NCI-H1930 (cell line): ENCODE data around the gene C22orf42.
A peak's percentile ranks its signal among the peaks of the same experiment; 100 is the strongest.
"Not testable (repeated sequence)": the region's sequence is repeated elsewhere in the genome, so short reads cannot be mapped to it uniquely, and the experiment has no call there.

ENCODE experiments used
- DNase-seq, 2 experiments: peaks; one replicate each; lab custom pipeline; 2025; lab: John Stamatoyannopoulos, UW

The C22orf42 gene, protein sequence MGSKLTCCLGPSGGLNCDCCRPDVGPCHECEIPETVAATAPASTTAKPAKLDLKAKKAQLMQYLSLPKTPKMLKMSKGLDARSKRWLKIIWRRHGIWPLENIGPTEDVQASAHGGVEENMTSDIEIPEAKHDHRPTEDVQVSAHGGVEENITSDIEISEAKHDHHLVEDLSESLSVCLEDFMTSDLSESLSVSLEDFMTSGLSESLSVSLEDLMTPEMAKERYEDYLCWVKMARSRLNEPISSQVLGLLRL

DNA sequence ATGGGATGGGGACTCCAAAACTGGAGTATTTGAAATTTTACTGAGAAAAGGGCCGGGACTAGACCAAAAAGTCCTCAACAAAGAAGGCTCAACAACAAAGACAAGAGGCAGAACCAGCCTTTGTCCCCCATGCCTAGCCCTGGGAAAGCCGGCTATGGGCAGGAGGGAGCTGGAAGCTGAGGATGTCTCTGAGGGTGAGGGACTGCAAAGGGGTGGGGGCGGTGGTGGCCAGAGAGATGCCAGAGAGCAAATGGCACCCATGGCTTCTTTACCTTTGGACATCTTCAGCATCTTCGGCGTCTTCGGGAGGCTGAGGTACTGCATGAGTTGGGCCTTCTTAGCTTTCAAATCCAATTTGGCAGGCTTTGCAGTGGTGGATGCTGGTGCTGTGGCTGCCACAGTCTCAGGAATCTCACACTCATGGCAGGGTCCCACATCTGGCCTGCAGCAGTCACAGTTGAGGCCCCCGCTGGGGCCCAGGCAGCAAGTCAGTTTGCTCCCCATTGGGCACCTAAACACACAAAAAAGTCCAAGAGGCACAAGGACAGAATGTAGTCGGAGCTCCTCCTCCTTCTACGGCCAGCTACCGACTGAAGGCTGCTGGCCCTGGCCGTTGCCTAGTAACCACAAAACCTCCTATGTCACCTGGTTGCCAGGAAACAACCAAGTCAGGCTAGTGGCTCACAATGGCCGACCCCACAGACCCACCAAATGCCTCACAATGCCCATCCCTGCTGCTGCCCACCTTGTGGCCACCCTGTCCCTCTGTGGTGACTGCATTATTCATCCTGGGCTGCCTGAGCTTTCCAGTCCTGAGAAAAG lies at the start of gene C22orf42:
Gene C22orf42 (minus strand): TSS at position 592 of the 822 bp plus-strand sequence. CDS start 88 bp downstream, at position 504.
- DNase-seq: no peak

DNA sequence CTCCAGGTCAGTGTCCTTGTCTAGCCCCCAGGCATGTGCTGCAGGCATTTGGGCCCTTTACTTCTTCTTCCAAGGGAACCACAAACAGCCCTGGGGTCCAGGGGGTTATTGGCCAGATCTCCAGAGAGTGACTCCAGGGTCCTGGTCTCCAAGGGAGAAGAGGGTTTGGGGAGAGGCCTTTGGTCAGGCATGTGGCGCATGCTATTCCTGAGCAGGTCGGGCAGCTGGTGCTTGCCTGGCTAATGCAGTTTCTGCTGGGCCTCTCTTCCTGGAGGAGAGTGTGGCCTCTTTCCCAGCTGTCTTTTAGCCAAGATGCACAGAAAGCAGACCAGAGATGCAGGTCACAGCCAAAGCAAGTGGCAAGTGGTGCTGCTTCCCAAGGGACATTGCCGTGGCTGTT lies 49.6 kb upstream of the C22orf42 start:
- no peak for DNase-seq

DNA sequence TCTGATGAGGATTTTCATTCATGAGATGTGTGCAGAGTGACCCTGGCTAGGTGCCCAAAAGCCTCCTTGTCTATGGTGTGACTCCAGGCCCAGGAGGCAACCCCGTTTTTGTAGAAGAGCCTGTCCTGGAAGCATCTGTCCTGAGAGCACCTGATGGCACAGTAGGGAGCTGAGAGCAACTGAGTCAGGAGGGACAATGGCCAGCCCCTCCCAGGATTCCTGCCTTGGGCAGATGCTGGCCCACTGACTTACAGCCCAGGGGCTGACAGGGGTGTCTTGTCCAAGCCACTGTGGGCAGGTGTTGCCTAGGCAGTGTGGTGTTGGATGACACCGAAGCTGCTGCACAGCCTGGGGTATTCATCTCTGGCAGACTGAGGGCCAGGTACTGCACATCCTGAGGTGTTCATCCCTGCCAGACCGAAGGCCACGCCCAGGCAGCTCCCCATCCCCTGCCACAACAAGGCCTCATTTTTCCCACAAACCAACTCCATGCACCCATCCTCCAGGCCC lies 48.9 kb upstream of the C22orf42 start:
- DNase-seq: no peak

DNA sequence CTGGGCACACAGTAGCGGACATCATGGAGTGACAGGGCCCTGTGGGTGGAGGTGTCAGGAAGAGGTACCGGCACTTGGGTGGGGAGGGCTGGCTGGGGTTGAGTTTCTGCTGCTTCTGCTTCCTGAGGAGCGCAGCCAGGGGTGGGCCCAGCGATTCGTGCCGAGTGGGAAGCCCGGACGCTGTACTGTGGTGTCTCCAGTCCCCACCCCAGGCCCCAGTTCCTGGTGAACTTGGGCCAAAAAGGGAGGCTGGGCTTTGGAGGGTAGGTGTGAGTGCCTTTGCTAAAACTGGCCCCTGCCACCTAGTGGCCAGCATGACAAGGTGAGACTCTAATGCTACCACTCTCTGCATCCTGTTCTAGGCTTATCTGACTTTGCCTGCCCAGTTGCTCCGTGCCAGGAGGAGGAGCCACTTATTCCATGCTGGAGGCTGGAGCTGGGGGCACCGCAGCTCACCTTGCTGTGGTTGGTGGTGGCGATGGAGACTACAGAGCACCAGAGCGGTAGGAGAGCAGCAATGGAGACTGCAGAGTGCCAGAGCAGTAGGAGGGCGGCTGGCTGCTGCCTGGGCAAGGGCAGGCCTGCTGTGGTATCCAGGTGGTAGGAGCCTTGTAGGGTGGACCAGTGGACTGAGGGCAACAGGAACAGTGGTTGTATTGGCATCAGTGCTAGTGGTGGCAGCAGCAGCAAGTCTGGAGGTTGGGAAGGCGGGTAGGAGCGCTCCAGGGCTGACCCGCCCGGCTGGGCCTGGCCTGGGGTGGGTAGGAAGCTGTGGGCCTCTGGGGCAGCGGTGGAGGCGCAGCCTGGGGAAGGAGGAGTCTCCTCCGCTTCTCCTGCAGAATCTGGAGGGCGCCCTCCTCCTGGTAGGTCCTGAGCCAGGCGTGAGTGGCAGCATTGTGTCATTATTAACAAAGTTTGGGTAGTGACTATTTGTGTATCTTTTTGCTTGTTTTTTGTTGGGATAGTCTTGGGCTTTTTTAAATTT lies 48.0 kb upstream of the C22orf42 start:
- DNase-seq: peak in 1 of 2 experiments; percentile 9

DNA sequence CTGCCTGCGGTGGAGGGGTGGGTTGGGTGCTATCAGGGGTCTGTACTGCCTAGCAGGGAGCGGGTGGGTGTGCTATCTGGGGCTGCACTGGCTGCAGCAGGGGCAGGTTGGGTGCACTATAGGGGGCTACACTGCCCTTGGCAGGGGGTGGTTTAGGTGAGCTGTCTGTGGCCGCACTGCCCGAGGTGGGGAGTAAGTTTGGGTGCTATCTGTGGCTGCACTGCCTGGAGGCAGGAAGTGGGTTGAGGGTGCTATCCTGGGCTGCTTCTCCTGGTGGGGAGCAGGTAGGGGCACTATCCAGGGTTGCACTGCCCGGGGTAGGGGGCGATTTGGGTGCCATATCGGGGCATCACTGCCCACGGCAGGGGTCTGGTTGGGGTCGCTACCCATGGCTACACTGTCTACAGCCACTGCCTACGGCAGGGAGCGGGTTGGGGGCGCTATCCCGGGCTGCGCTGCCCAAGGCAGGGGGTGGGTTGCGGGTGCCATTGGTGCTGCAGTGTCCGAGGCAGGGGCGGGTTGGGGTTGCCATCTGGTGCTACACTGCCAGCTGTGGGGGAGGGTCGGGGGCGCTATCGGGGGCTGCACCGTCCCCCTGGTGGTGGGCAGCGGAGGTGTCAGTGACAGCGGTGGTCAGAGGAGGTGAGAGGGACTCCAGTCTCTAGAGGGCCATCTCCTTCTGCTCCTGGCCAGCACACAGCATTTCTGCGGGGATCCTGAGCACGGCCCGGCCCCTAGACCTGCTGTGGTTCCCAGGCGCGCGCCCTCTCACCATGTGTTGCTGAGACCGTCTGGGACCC lies 47.1 kb upstream of the C22orf42 start:
- DNase-seq: no peak

DNA sequence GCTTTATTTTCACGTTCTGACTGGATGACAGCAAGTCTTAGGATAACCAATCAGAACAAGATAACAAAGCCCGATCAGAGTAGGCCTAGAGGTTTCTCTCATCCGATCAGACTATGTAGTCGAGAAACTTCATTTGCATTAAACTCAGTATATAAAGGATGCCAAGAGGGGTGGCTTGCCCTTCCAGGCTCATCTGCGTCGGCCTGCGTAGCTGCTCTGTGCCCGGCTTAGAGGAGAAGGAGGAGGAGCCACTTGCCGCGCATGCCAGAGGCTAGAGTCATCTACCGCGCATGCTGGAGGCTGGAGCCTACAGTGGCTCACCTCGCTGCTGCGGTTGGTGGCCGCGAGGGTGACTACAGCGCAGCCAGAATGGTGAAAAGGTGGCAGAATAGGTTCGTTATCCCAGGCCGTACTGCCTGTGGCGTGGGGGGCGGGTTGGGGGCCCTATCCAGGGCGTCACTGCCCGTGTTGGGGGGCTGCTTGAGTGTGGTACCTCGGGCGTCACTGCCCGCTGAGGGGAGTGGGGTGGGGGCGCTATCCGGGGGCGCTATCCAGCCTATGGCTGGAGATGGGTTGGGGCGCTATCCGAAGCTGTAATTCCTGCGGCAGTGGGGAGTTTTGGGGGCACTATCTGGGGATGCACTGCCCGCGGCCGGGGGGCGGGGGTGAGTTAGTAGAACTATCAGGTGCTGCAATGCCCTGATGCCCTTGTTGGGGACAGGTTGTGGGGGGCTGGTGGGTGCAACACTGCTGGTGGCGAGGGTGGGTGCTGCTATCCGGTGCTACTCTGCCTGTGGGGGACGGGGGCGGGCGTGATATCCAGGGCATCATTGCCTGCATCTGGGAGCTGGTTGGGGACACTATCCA lies 46.0 kb upstream of the C22orf42 start, which contains the start of gene RFPL2:
Gene RFPL2 (minus strand): TSS at position 218 of the 867 bp plus-strand sequence. CDS start 2,622 bp downstream, outside the sequence.
- DNase-seq: peak; percentile 72 to 79

DNA sequence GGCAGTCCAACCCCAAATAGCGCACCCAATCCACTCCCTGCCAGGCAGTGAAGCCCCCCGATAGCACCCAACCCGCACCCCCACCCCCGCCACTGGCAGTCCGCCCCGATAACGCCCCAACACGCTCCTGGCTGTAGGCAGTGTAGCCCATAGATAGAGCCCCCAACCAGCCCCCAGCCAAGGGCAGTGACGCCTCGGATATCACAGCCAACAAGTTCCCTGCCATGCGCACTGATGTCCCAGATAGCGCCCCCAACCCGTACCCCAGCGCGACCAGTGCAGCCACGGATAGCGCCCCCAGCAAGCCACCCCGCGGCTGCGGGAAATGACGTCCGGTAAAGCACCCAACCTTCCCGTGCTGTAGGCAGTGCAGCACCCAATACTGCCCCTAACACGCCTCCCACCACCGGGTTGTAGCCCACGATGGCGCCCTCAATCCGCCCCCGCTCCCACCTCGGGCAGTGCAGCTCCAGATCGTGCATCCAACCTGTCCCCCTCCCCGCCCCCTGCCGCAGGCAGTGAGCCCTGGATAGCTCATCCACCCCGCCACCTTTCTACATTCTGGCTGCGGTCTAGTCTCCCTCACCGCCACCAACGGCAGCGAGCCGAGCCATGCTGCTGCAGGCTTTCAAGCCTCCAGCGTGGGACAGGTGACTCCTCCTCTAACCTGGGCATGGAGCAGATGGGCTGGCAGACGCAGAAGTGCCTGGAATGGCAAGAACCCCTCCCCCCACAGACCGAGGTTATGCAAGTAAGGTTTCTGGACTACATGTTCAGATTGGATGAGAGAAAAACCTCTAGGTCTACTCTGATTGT lies 45.1 kb upstream of the C22orf42 start:
- peak; percentile 56 to 63 for DNase-seq

DNA sequence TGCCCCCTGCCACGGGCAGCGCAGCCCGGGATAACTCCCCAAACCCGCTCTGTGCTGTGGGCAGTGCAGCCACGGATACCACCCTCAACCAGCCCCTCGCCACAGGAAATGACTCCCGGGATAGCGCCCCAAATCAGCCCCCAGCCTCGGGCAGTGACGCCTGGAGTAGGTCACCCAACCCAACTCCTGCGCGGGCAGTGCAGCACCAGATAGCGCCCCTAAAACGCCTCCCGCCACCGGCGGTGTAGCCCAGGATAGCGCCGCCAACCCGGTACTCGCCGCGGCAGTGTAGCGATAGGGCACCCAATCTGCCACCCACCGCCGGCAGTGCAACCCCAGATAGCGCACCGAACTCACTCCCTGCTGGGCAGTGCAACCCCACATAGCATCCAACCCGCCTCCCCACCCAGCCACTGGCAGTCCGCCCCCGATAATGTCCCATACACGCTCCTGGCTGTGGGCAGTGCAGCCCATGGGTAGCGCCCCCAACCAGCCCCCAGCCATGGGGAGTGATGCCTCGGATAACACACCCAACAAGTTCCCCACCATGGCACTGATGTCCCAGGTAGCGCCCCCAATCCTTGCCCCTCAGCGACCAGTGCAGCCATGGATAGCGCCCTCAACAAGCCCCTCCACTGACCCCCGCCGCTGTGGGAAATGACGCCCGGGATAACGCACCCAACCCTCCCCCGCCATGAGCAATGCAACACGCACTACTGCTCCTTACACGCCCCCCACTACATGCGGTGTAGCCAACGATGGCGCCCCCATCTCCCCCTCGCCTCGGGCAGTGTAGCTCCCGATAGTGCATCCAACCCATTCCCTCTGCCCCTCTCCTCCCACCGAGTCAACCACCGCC lies 44.3 kb upstream of the C22orf42 start:
- no peak for DNase-seq

DNA sequence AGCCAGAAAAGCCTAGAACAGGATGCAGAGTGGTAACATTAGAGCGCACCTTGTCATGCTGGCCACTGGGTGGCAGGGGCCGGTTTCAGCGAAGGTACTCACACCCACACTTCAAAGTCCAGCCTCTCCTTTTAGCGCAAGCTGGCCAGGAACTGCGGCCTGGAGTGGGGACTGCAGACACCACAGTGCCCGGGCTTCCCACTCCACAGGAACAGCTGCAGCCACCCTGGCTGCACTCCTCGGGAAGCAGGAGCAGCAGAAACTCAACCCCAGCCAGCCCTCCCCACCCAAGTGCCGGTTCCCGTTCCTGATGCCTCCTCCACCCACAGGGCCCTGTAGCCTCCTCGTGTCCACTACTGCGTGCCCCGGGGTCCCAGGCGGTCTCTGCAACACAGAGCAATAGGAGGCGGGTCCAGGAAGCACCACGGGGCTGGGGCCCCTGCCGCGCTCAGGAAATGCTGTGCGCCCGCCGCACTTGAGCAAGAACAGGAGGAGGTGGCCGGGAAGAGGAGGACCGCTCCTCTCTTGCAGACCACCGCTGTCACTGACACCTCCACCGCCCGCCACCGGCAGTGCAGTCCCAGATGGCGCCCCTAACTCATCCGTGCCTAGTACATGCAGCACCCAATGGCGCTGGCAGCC lies 43.6 kb upstream of the C22orf42 start:
- DNase-seq: peak; percentile 8 to 13

DNA sequence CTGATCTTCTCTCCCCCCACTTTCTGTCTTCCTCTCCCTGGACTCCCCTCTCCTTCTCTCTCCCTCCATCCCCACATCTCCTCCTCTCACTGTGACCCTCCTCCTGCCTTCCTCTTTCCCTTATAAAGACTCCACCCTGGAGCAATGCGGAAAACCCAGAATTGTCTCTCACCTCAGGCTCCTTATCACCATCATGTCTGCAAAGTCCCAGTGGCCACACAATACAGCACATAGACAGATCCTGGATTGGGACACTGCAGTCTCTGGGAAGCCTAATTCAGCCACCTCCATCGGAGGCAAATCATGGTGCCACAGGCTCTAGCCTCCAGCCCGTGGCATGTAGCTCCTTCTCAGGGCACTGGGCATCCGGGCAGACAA lies 43.0 kb upstream of the C22orf42 start:
- DNase-seq: no peak

DNA sequence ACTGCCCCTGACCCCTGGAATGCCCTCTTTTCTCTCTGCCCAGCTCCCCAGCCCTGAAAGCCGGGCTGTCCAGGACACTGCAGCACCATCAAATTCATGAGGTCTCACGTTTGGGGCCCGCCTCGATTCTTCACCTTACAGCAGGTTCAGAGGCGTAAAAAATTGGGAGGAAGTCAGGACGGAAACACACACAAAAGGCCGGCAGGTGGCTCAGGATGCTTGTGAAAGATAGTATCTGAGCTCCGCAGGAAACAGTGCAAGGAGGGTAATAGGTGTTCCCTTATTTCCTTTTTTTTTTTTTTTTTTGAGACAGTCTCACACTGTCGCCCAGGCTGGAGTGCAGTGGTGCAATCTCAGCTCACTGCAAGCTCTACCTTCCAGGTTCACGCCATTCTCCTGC lies 41.6 kb upstream of the C22orf42 start:
- DNase-seq: no peak

DNA sequence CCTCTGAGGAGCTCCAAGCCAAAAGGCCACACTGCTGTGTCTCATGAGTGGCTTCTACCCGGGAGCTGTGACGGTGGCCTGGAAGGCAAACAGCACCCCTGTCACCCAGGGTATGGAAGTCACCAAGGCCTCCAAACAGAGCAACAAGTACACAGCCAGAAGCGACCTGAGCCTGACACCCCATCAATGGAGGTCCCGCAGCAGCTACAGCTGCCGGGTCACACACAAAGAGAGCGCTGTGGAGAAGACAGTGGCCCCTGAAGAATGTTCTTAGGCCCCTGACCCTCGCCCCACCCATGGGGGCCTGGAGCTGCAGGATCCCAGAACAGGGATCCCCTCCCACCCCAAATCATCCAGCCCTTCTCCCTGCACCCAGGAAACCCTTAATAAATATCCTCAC lies 40.9 kb upstream of the C22orf42 start:
- DNase-seq: no peak

DNA sequence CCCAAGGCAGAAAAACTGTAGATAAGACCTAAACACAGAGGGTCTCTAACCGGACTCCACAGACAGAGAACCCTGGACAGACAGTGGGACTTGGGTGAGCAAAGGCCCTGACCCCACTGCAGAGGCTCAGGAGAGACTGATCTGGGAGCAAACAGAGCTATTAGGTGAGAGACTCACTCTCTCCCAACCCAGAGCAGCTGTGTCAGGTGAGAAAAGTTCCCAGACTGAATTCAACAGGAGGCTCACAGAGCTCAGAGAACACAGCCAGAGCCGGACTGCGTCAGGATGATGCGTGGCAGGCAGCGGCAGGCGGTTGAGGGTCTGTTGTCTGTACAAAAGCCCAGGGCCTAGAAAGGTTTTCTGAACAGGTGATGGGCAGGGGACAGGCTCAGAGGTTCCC lies 40.2 kb upstream of the C22orf42 start:
- no peak for DNase-seq

DNA sequence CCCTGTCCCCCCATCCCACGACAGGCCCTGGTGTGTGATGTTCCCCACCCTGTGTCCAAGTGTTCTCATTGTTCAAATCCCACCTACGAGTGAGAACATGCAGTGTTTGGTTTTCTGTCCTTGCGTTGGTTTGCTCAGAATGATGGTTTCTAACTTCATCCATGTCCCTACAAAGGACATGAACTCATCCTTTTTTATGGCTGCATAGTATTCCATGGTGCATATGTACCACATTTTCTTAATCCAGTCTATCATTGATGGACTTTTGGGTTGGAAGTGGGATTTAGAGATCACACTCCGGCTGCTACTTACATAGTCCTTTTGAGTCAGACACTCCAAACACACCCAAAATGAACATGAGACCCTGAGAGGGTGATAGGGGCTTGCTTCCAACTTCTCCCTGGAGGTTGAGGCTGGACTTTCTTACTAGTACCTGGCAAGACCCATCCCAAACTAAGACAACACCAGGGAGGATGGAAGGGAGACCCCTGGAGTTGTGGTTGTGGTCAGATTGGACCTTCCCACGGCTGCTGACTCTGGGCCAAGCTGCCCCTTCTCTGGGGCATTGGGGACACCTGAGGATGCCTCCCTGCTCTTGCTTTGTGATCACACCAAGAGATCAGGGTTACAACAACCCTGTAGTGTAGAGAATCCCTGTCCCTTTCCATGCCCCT lies 38.6 kb upstream of the C22orf42 start:
- DNase-seq: not testable (repeated sequence)

DNA sequence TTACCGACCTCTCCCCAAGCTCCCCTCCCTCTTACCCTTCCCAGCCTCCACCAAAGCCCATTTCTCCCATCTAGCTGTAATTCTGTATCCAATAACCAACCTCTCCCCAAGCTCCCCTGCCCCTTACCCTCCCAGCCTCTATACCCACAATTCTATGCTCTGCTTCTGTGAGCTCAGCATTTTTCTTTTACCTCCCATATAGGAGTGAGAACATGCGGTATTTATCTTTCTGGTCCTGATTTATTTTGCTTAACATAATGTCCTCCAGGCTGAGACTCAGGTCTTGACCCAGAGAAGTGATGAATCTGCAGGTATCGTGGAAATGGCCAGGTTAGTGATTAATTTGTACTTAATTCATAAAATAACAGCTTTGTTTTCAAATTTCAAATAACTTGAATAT lies 36.8 kb upstream of the C22orf42 start:
- DNase-seq: not testable (repeated sequence)

DNA sequence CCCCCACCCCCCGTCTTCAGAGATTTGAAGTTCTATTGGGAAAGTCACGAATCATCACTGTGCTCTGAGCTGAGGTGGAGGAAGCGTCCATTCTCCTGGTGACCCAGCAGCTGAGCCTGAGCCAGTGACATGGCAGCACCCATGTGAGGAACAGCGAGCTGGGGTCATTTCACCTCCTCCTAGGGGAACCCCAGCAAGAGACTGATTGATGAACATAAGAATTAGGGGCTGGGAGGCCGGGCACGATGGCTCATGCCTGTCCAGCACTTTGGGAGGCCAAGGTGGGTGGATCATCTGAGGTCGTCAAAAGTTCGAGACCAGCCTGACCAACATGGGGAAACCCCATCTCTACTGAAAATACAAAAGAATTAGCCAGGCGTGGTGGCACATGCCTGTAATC lies 34.2 kb upstream of the C22orf42 start:
- DNase-seq: not testable (repeated sequence)

DNA sequence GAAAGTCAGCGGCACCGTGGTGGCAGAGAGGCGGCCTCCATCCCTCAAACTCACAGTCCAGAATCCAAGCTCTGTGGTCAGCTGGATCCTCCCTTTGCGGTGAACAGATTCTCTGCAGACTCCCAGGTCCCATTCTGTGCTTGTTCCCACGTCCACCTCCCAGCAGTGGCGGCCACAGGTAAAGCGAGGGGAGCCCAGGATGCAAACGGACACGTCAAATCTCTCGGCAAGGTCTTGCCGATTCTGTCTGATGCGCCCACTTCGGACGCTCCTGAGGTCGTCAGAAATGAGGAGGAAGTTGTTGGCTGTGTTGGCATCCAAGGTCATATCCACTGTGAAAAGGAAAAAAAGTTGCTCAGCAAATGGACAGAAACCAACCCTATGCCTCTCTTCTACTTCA lies 31.9 kb upstream of the C22orf42 start:
- DNase-seq: not testable (repeated sequence)
